Measurements from ENCODE around the gene GLP1R.

Gene GLP1R

DNA sequence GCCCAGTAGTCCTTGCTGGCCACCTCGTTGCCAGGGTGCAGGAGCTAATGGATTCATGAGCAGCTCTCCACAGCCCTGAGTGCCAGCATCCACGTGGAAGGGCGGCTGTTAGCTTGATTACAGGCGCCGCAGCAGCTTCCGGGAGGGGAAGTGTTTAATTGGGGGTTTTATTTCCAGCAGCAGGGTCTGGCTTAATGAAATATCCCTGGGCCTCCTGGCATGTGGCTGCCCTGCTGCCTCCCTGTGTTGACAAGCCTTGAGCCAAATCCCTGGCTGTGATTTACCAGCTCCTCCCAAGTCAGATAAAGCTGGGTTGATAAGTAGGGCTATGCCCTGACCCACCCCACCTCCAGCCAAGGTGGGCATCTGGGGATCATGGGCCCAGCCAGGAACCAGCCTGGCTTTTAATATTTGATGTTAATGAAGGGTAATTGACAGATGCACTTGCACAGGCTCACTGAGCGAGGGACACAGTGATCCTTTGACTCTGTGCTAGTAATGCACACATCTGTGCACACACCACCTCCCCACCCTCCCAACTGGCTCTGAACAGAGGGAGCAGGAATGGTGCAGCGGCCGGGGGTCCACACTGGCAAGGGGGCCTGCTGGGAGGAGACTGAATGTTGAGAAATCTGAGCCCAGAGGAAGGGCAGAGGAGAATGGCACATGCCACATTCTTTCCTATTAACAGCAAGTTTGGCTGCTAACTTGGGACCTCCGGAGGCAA, 13.6 kb downstream of the GLP1R start:
- DNase-seq (ENCODE audit: low read depth), result no peak

- DNase-seq (ENCODE audit: low read depth), result no peak
These were observed 14.9 kb downstream of the GLP1R start for GRCh38 chr6:39063526-39063925.

DNA sequence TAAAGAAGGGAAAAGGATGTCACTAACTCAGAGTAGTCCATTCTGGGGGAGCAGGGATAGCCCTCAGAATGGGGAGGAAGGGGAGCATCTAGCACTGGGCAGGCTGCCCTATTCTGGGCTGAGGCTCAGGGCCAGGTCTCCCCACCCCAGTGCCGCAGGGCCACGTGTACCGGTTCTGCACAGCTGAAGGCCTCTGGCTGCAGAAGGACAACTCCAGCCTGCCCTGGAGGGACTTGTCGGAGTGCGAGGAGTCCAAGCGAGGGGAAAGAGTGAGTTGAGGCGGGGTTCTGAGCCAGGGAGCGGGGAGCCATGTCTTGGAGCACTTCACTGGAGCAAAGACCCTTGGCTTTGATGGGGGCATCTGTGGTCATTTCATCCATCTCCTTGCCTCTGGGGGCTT, 17.0 kb downstream of the GLP1R start:
- no peak for DNase-seq (ENCODE audit: low read depth)

GRCh38 chr6:39068391-39068790, 19.8 kb downstream of the GLP1R start:
- DNase-seq (ENCODE audit: low read depth), result no peak

GRCh38 chr6:39072830-39073229, 24.2 kb downstream of the GLP1R start:
- no peak for DNase-seq (ENCODE audit: low read depth)

GRCh38 chr6:39073471-39074355, 25.1 kb downstream of the GLP1R start:
- DNase-seq (ENCODE audit: low read depth), result no peak

DNA sequence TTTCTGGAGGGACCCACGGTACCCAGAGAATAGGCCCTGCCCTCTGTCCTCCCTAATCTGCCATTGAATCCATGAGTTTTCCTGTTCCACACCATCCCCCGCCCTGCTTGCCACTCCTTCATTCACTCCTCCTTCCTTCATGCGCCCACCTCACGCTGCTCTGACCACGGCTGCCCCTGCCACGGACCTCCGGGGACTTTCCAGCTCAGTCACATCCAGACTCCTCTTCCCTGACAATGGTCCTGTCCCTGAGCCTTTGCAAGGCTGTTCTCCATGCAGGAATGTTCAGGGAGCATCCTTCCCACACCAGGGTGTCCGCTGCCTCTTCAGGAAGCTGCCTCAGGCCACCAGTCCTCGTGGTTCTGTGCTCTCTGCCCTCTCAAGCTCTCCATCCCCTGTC, 25.9 kb downstream of the GLP1R start:
- no peak for DNase-seq (ENCODE audit: low read depth)

DNA sequence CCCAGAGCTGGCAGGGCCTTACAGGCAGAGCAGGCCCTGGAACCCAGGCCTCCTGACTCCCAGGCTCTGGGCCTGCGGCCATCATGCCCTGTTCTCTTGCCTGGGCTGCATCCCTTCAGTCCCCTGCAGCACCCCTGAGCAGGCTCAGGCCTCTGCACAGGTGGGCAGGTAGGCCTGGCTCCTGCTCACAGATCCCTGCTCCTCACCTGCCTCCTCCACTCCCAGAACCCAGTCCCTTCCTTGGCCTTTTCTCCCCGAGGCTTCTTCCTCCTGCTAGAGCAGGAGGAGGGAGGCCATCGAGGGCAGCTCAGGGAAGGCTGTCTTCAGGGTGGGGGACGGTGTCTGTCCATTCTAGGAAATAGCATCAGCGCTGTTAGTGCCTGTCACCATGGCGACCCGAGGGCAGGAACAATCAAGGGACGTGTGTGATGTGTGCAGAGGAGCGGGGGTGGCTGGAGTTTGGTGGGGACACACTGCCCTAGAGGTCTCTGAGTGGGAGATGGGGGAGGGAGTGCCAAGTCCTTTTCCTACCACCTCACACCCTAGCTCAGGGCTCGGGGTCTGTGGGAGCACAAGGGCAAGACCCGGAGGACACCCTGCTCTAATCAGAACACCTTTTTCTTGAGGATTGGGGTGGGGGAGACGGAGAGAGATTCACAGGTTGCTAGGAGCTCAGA, 26.6 kb downstream of the GLP1R start:
- DNase-seq (ENCODE audit: low read depth), result no peak

GRCh38 chr6:39075807-39076622, 27.4 kb downstream of the GLP1R start:
- no peak for DNase-seq (ENCODE audit: low read depth)

DNA sequence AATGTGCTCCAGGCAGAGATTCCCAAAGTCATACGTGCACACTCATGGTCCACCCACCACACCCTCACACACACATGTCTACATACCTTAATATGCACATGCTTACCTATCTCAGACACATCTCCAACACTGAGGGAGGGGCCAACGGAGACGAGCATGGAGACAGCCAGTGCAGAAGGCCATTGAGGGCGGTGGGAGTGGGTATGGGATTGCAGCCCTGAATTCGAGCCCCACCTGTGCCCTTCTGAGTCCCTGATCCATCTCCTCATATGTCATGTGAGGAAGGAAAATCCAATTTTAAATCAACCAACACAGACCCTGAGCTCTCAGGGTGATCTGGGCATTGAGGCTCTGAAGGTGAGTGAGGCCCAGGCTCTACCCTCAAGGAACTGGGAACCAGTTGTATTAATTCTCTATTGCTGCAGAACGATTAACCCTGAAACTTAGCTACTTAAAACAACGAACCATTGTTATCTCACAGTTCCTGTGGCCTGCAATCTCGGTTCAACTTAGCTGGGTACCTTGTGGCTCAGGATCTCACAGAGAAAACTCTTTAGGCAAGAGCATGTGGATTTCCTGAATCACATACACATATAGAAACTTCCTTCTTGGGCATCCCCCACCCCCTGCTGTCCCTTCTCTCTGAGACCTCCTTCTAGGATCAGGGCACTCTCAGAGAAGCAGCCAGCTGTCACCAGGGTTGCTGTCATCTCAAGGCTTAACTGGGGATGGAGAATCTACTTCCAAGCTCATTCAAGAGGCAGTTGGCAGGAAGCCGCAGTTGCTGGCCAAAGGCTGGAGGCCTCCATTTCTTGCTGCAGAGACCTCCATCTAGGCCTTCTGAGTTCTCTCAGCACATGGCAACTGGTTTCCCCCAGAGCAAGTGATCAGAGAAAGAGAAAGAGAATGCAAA, 28.3 kb downstream of the GLP1R start:
- DNase-seq (ENCODE audit: low read depth), result no peak

- DNase-seq (ENCODE audit: low read depth), result no peak
These were observed 29.5 kb downstream of the GLP1R start for GRCh38 chr6:39077882-39078594.

DNA sequence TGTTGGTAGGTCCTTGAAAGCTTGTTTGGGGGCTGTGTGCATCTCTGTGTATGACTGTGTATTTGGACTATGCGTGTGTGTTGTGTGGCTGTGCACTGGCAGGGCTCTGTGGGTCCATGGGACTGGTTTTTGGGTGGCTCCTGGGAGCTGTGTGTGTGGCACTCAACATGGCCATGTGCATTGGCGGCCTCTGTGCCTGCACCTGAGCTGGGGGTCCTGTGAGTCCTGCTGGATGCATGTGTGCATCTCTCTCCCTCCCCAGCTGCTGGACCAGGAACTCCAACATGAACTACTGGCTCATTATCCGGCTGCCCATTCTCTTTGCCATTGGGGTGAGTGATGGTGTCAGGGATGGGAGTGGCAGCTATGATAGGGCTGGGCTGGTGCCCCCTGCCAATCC, 30.1 kb downstream of the GLP1R start:
- no peak for DNase-seq (ENCODE audit: low read depth)

- DNase-seq (ENCODE audit: low read depth), result no peak
These were observed 30.9 kb downstream of the GLP1R start for GRCh38 chr6:39079197-39080125.

- DNase-seq (ENCODE audit: low read depth), result no peak
These were observed 31.8 kb downstream of the GLP1R start for GRCh38 chr6:39080246-39080875.

DNA sequence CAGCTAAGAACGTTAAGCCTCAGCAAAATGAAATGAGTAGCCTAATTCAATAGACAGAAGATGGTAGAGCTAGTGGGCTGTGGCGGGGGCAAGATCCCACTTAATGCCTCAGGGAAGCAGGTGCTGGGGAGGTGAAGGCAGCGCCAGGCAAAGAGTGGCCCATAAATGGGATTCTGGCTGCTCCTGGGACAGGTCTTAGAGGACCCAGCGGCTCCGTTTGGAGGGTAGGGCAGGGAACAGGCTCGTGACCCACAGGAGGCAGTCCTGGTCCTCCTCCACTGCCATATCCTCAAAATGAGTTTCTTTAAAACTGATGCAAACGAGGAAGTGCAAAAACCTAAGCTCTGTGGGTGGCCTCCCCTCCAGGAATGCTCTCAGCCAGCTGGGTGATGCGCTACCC, 33.7 kb downstream of the GLP1R start:
- DNase-seq (ENCODE audit: low read depth), result no peak

GRCh38 chr6:39083231-39083634, 34.7 kb downstream of the GLP1R start:
- no peak for DNase-seq (ENCODE audit: low read depth)

DNA sequence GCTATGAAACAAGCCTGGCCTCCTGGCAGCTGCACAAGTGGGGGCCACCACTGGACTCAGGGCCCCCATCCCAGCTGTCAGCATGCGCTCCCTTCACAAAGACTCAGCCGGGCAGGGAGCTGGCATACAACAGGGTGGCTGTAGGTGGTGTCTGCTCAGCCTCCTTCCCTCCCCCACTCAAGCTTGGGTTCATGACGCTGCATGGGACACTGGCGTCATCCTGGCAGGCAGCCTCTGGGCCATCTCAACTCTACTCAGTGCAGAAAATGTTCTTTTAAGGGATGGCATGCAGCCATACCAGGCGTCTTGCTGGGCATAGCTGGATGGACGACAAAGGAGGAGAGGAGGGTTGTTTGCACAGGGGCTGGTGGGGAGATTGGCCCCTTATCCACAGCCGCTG, 35.9 kb downstream of the GLP1R start:
- DNase-seq (ENCODE audit: low read depth), result no peak

GRCh38 chr6:39085129-39085797, 36.7 kb downstream of the GLP1R start:
- DNase-seq (ENCODE audit: low read depth), result no peak

Measured in stimulated activated CD8-positive, alpha-beta memory T cell treated with anti-CD3 and anti-CD28 coated beads, Interleukin-15, amount 100 ng/mL, for 1 hour (primary cell).